OCI-LY7 (cell line): ENCODE data around the gene ITGA7. TPM values are rescaled to one million over a fixed set of nuclear protein-coding genes. Genes with fewer than 3 reads are reported as not detected.

ENCODE experiments used
- BruUV-seq: library from RNA; stranded (reverse); fragments of 400-500 nt; replicated peaks from 2 replicates; lab custom pipeline; 2021; lab: Mats Ljungman, UMichigan
- CTCF ChIA-PET: fragments of 300-600 bp; sonication (Branson Sonifier 250); formaldehyde crosslinking; loops from one replicate; lab custom pipeline; 2022; ENCODE audit warnings: antibody characterized with exemption; ENCODE audit not compliant: unreplicated experiment; lab: Charles Lee
- POLR2A ChIA-PET: fragments of 300-600 bp; sonication (Branson Sonifier 250); formaldehyde crosslinking; loops from one replicate; lab custom pipeline; 2022; ENCODE audit warnings: antibody characterized with exemption; lab: Charles Lee
- DNase-seq: peaks from one replicate; pipeline ENCODE4 v3.0.0-alpha.2; 2015; ENCODE audit warnings: low spot score
- H2AFZ ChIP-seq: fragments of 200-600 bp; sonication (generic), shearing (Covaris generic); 2 replicates; pipeline ENCODE4 v1.6.1; 2014; ENCODE audit warnings: mild to moderate bottlenecking, antibody characterized with exemption, low read length, moderate library complexity
- H3K27ac ChIP-seq: fragments of 200-600 bp; sonication (generic); 2 replicates; pipeline ENCODE4 v1.5.1; 2014; ENCODE audit warnings: mixed run types, low read depth, mild to moderate bottlenecking, moderate library complexity, low read length, inconsistent platforms; ENCODE audit not compliant: poor library complexity, severe bottlenecking
- H3K36me3 ChIP-seq: fragments of 200-600 bp; sonication (generic); 2 replicates; pipeline ENCODE4 v1.6.1; 2014; ENCODE audit warnings: mild to moderate bottlenecking, antibody characterized with exemption, low read length, moderate library complexity, mixed read lengths; ENCODE audit not compliant: insufficient read depth
- H3K4me1 ChIP-seq: fragments of 200-600 bp; sonication (generic); 2 replicates; pipeline ENCODE4 v1.5.1; 2014; ENCODE audit warnings: mild to moderate bottlenecking, low read length; ENCODE audit not compliant: insufficient read depth, poor library complexity, severe bottlenecking
- H3K4me2 ChIP-seq: fragments of 200-600 bp; sonication (generic); 2 replicates; pipeline ENCODE4 v1.6.1; 2014; ENCODE audit warnings: mild to moderate bottlenecking, low read length
- H3K4me3 ChIP-seq: fragments of 200-600 bp; sonication (generic); 2 replicates; pipeline ENCODE4 v1.5.1; 2014; ENCODE audit warnings: mild to moderate bottlenecking, low read depth, low read length; ENCODE audit not compliant: poor library complexity, severe bottlenecking
- H3K79me2 ChIP-seq: fragments of 200-600 bp; sonication (generic); 2 replicates; pipeline ENCODE4 v1.6.1; 2016; ENCODE audit warnings: low read depth, mild to moderate bottlenecking, low read length, moderate library complexity, mixed read lengths; ENCODE audit not compliant: insufficient read depth
- H3K9me2 ChIP-seq: fragments of 200-600 bp; sonication (generic); 2 replicates; pipeline ENCODE4 v1.6.1; 2016; ENCODE audit warnings: mild to moderate bottlenecking, low read length, mixed read lengths; ENCODE audit not compliant: insufficient read depth
- H3K9me3 ChIP-seq: fragments of 200-600 bp; sonication (generic); 2 replicates; pipeline ENCODE4 v1.6.1; 2014; ENCODE audit warnings: mild to moderate bottlenecking, mixed run types, low read length, mixed read lengths
- H4K20me1 ChIP-seq: fragments of 200-600 bp; sonication (generic); 2 replicates; pipeline ENCODE4 v1.6.1; 2014; ENCODE audit warnings: mild to moderate bottlenecking, antibody characterized with exemption, low read length, moderate library complexity, mixed read lengths; ENCODE audit not compliant: insufficient read depth
- CTCF ChIP-seq: fragments of 200-600 bp; sonication (generic); conservative IDR thresholded peaks from 2 replicates; pipeline ENCODE4 v1.5.1; 2014; ENCODE audit warnings: mild to moderate bottlenecking, antibody characterized with exemption, low read length, moderate library complexity, mixed read lengths
- EZH2phosphoT487 ChIP-seq: fragments of 200-600 bp; sonication (generic); IDR thresholded peaks from 2 replicates; pipeline ENCODE4 v1.6.1; 2018; ENCODE audit warnings: low read depth, borderline replicate concordance, mild to moderate bottlenecking, mixed run types, antibody characterized with exemption, low read length, moderate library complexity, mixed read lengths
- intact Hi-C: fragments of 100-400 bp; cut with micrococcal nuclease; formaldehyde crosslinking; loops from one replicate; pipeline ENCODE4 v1.10.0; 2022; ENCODE audit not compliant: unreplicated experiment
- total RNA-seq, 2 experiments: library from RNA; depleted of rRNA in 1 of 2; stranded (reverse); fragments of >200 nt in 1 of 2; shearing (Covaris generic) in 1 of 2; gene quantifications; 2 replicates each; pipeline ENCODE4 v1.2.3, GENCODE V29; 2014 to 2022

ITGA7 gene
- total RNA-seq, 2 experiments from 2014 or later = 1.5 to 4.0 TPM

DNA sequence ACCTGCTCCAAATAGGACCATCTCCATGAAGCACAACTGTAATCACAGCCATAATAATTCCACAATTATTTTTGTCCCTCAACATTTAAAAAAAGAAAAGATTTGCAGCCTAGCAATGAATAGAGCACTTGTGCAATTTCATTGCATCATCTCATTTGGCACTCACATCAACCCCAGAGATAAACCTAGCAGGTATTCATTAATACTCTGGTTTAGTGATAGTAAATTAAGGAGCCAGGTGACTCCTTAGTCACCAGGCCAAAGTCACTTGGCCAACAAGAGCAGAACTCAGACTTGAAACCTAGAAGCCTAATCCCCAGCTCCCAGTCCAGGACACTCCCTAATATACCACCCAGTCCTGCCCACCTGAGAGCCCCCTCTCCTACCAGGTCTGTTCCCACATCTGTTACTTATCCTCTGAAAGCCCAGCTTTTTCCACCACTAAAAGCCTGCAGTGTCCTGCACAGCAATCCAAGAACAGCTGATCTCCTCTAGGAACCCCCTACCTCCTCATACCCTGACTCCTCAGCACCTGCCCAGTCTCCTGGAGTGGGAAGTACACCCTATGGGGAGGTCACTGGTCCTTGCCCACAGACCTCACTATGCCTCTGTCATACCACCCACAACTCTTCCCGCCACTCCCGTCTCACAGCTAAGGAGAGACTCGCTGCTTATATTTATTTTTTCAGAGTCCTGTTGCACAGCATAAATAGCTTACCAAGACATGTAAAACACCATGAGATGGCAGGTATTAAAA lies 48.9 kb downstream of the ITGA7 start:
- no peaks in the 10 kb centered on the region for H3K4me1 ChIP-seq
- no peak for DNase-seq
- H3K79me2 ChIP-seq = no peaks in the 10 kb centered on the region
- no peaks in the 10 kb centered on the region for H3K36me3 ChIP-seq
- no TSS peak for BruUV-seq
- intact Hi-C loops = loop anchor here (1.0 kb wide), 2 partner anchors 62 to 78 kb away; no protein-coding TSS in a partner anchor
- no peak overlapping the region for H3K4me2 ChIP-seq
- TF ChIP-seq EZH2phosphoT487 (no peak), CTCF (no peak)
- H2AFZ ChIP-seq = no peak overlapping the region
- H3K4me3 ChIP-seq = no peak overlapping the region
- H4K20me1 ChIP-seq = no peaks in the 10 kb centered on the region
- CTCF ChIA-PET = no interaction called here
- no peaks in the 10 kb centered on the region for H3K9me2 ChIP-seq
- POLR2A ChIA-PET = no interaction called here
- 0 out of 2 replicates have a peak, but pooled peaks cover under 1% of the 10 kb centered on the region for H3K9me3 ChIP-seq
- no peak overlapping the region for H3K27ac ChIP-seq

- Histone ChIP-seq H3K27ac (no peak overlapping the region), H2AFZ (no peak overlapping the region), H3K4me1 (no peaks in the 10 kb centered on the region), H3K4me3 (no peak overlapping the region), H3K79me2 (no peaks in the 10 kb centered on the region), H3K36me3 (no peaks in the 10 kb centered on the region), H4K20me1 (no peaks in the 10 kb centered on the region), H3K9me3 (0 out of 2 replicates have a peak, but pooled peaks cover 4% of the 10 kb centered on the region), H3K4me2 (no peak overlapping the region), H3K9me2 (no peaks in the 10 kb centered on the region)
- CTCF ChIA-PET = interaction anchor here (0.7 kb wide), 1 partner anchor 16 kb away, joined by 3 read pairs; no protein-coding TSS in a partner anchor
- intact Hi-C loops = no loop called here
- POLR2A ChIA-PET = no interaction called here
- BruUV-seq = no TSS peak
- DNase-seq = no peak
- TF ChIP-seq CTCF (no peak), EZH2phosphoT487 (no peak)
These were observed 49.5 kb downstream of the ITGA7 start for GRCh38 chr12:55658212-55658611.

- no peaks in the 10 kb centered on the region for H4K20me1 ChIP-seq
- H3K27ac ChIP-seq = no peak overlapping the region
- no peak overlapping the region for H3K4me3 ChIP-seq
- H3K4me2 ChIP-seq = no peak overlapping the region
- intact Hi-C loops = no loop called here
- POLR2A ChIA-PET = interaction anchor here (0.6 kb wide), 1 partner anchor 15 kb away, joined by 3 read pairs; no protein-coding TSS in a partner anchor
- H3K4me1 ChIP-seq = no peaks in the 10 kb centered on the region
- DNase-seq = no peak
- no peaks in the 10 kb centered on the region for H3K79me2 ChIP-seq
- CTCF ChIA-PET = interaction anchor here (0.7 to 1.0 kb wide), 2 partner anchors 17 to 62 kb away, joined by 3 read pairs; no protein-coding TSS in a partner anchor
- no peak overlapping the region for H2AFZ ChIP-seq
- no peaks in the 10 kb centered on the region for H3K9me2 ChIP-seq
- TF ChIP-seq EZH2phosphoT487 = no peak
- no peak for TF ChIP-seq CTCF
- no TSS peak for BruUV-seq
- 0 out of 2 replicates have a peak, but pooled peaks cover 4% of the 10 kb centered on the region for H3K9me3 ChIP-seq
- no peaks in the 10 kb centered on the region for H3K36me3 ChIP-seq
These were observed 50.5 kb downstream of the ITGA7 start for GRCh38 chr12:55657212-55657611.
